GM19240 (cell line): ENCODE results near the gene TBC1D9.

Experiments used
- DNase-seq: peaks from one replicate; pipeline ENCODE4 v3.0.0; 2011; ENCODE audit warnings: low spot score; ENCODE audit not compliant: insufficient read length

Gene TBC1D9

DNA sequence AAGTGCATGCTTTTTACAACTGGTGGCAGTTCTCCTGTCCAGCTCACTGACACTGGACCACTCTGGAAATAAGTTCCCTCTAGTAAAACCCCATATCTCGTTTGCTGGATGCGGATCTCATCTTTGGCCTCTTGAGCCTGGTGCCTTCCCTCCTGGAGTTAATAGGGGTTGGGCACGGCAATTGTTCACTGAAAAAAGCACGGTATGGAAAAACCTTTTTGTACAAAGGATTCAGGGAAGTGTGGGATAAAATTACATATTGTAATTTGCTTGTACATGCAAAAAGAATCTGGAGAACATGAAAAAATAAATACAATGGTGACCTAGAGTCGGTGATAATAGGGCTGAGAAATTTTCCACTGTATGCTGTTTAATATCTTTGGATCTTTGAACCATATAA lies 30.6 kb downstream of the TBC1D9 start:
- no peak for DNase-seq

DNA sequence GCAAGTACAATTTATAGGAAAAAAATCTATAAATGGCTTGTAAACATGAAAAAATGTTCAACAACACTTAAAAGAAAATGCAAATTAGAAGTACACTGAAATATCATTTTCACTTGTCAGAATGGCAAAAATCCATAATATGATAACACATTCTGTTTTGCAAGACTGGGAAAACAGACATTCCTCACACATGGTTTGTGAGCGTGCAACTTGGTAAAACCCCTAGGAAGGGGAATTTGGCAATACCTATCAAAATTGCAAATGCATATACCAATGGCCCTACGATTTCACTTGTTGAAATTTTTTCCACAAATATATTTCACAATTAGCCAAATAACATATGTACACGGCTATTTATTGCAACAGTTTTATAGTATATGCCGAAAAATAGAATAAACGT lies 31.4 kb downstream of the TBC1D9 start:
- DNase-seq, result no peak

DNA sequence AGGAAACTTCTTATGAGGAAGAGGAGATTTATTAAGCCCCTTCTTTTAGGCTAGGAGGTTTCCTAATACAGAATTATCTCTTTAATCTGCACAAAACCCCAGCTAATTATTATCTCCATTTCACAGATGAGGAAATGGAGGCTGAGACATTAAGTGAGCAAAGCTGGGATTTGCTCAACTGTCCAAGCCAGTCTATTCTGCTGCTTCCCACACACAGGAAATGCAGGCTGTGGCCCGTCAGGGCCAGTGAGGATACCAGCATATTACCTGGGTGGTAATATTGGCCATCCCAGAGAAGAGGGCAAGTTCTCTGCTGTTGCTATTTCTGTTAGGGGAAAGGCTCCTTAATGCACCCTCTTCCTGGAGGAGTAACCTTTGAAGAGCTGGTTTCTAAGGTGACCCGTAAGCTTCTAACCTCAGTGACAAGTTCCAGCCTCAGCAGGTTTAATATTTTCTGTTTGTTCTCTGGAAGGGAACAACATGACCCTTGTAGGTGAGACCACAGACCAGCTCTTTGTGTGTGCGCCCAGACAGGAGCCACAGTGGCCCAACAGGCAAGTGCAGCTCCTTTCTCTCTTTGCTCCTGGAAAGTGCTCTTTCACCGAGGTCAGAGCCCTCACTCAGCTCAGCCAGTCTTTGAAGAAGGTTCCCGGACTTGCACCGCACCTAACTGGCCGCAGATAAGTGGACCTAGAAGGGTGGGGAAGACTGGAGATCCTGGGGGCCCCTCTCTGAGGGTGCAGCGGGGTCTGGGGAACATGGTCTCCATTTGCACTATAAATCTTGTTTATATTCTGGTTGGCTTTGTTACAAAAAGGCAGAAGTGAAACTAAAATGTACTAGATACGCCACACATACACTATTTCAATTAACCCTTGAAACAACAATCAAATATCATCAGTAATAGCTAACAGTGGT lies 35.5 kb downstream of the TBC1D9 start:
- no peak for DNase-seq

DNA sequence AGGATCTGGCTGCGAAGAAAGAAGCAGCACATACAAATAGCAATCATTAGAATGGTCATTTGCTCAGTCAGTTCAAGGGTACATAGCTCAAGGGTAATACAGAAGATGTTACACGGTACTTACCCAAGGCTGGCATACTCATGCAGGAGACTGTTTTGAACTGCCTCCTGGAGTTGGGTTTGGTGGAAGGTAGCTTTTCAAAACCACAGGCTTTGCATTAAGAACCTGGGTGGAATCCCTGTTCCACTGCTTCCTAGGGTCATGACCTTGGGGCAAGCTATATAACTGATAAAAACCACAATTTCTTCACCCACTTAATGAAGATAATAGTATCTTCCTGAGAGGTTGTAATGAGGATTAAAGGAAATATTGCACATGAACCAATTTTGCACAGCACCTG lies 36.5 kb downstream of the TBC1D9 start:
- no peak for DNase-seq

DNA sequence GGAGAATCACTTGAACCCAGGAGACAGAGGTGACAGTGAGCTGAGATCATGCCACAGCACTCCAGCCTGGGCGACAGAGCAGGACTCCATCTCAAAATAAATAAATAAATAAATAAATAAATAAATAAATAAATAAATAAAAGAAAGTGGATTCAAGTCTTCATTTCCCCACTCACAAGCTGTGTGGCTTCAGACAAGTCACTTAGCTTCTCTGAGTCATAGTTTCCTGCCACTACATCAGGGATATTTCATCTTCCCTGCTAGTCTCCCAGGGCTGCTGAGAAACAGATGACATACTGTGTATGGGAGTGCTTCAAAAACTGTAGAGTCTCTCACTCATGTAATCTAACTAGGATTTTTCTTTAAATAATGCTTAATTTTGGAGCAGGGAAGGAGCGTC lies 37.2 kb downstream of the TBC1D9 start:
- no peak for DNase-seq

DNA sequence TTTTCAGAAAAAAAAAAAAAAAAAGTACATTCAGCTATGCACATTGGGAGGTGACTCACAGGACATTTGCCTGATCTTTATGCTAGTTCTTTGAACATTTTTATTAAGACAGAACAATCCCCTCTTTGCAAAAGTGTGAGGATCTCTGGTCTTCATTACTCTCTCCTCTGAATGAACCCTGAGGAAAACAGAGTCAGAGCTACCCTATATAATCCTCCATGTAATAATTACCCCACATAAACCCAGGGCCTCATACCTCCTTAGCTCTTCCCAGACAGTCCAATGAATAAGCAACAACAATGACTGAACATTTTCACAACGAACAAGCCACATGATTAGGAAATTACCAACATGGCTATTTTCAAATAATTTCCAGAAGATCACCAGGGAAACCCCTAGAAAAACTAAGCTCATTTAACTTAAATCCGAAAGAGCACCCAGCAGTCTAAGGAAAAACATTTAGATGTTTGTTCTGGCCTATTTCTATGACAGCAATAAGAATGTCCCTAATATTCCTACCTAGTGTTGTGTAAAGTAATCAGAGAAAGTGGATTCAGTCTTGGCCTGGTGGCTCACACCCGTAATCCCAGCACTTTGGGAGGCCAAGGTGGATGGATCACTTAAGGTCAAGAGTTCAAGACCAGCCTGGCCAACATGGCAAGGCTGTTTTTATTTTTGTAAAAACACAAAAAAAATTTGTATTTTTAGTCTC lies 37.8 kb downstream of the TBC1D9 start:
- no peak for DNase-seq

DNA sequence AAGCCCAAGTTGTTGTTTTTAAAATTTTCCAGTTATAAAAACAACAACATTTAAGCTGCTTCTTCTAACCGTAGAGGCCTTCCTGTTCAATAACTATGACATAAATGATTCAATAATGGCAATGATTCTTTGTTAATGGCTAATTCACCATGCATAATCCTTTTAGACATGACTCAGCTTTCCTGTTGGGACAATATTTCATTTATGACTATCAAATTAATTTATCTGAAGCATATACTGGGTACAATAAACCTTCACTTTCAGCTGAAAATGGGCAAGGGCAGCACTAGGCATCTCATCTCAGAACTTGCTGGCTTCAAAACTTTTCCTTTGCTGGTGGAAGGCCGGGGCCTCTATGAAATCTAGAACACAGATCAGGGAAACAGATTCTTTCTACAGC lies 38.9 kb downstream of the TBC1D9 start:
- no peak for DNase-seq

DNA sequence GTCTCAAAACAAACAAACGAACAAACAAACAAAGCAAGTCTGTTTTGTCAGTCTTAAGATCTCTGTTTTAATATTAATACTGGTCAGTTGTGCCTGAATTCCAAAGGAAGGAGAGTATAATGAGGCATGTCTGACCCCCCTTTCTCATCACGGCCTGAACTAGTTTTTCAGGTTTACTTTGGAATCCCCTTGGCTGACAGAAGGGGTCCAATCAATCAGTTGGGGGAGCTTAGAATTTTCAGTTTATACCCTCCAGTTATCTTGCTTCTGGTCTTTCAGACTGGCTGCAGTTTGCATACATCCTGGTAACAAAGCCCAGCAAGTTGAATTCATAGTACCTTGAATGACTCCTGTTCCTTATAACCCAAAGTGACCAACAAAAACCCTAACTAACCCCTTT lies 41.1 kb downstream of the TBC1D9 start:
- no peak for DNase-seq

DNA sequence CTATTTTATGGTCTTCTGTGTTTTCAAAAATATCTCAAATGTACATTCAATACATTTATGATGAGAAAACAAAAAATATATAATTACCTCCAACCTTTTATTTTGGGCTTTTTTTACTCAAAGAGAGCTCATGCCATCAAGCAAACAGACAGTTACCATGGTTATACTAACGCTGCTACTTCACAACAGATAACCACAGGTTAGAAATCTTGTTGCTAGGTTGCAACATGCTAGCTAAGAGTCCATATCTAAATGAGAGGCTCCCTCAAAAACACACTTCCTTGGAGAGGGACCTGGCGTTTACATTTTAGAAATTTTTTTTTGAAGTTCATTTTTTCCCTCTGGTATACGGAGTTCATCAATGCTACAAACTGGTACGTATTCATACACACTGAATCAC lies 44.3 kb downstream of the TBC1D9 start:
- no peak for DNase-seq

DNA sequence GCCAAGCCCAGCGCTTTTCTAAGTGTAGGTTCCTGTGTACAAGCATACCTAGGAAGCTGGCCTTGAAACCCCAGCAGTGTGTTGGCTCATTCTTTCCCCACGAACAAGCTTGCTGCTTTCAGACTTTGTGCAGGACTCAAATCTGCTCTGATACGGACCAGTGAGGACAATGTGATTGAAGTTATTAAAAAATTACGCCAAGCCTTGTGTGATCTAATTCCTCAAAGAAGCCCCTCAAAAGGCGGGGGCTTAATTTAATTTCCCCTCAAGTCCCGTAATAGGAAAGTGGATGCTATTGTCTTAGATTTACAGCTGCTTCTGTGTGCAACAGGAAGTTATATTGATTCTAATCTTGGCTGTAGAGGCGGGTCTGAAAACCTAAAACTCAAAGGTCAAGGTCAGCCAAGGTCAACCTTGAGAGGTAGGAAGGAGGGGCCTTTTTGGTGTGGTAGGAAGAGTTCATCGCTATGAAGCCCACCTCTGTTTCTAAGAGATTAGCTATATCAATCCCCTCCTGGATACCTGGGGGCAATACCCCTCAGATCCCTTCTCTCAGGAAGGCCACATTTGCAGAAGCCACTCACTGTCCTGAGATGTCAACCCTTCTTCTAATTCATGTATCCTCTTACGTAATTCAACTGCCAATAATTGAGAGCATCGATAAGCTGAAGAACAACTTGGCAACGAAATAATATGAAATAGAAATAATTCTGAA lies 45.1 kb downstream of the TBC1D9 start:
- no peak for DNase-seq

DNA sequence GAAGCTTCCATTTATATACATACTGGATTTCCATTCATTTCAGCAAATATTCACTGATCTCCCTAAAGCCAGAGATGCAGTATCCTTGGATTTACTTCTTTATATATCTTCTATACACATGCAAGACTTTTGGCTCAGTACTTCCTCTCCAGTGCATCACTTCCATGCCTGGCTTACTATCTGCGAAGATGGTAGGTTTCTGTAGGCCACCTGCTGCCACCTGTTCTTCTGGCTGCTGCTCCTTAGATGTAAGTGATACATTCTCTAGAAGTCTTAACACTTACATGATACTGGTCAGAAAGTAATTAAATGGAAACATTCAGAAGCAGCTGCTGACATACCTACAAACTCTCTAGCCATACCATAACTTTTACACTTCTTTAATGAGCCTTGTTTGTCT lies 48.9 kb downstream of the TBC1D9 start:
- no peak for DNase-seq

DNA sequence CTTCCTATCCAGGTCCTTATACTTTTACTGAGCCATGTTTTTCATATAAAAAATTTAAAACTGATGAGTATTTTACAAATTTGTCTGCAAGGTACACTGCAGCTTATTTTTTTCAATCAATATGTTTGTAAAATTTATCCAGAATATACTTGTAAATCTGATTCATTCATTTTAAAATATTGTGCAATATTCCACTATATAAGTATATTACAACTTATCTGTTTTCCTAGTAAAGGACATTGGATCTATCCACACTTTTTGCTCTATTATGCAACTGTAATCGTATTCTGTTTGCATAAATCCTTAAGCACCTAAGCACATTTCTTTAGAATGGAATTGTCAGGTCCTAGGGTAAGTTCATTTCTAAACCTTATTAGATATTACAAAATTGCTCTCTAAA lies 49.5 kb downstream of the TBC1D9 start:
- no peak for DNase-seq

DNA sequence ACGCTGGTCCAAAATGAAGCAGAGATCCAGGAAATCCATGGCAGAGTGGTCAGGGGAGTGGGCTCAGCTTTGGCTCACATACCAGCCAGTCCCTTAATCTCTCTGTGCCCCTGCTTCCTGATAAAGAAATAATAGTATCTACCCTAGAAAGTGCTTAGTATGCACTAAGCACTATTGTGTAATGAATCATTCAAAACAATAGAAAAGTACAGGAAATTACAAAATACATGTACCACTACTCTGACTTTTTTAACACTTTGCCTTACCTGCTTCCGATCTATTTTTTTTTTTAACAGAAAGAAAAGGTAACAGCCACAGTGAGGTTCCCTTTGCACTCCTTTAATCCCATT lies 49.9 kb downstream of the TBC1D9 start:
- no peak for DNase-seq

DNA sequence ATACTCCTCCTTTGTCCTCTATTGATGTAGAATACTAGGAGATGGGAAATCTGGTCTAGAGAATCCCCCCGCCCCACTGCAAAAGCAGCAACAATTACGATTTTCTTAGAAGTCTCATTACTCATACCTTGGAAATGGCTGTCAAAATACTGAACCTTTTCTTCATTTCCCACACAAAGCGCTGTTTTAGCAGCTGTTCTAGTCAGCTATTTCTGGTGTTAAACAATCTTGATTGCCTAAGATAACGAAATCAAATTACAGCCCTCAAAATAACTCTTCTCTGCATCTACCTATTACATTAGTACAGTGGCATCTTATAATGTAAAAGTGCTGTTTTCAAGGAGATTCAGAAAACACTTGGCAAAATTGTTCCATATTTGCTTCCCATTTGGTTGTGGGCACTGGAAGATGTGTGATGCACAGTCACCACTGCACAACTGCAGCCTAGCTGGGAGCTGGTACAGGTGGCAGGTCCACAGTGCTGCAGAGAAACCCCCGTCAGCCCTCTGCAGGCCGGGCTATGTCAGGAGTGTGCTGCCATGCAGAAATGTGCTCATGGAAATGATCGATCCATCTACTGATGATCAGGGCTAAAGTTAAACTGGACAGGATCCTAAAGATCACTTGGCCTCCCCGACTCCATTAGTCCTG lies 50.4 kb downstream of the TBC1D9 start:
- DNase-seq, result no peak

DNA sequence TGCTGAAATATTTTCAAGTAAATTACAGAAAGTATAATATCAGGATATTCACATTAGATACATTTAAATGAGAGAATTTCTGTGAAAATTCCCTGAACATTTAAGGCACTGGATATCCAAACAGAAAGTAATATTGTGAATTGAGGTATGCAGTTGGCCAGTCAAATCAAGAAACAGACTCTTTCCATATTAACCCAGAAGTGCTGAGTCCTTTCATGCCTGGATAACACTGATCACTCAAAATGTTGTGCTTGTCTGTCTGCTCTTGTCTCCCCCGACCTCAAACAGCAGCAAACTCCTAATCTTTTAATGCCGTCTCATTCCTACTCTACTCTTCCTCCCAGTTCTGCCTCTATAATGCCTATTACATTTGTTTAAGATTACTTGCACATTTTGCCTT lies 51.2 kb downstream of the TBC1D9 start:
- DNase-seq, result no peak

DNA sequence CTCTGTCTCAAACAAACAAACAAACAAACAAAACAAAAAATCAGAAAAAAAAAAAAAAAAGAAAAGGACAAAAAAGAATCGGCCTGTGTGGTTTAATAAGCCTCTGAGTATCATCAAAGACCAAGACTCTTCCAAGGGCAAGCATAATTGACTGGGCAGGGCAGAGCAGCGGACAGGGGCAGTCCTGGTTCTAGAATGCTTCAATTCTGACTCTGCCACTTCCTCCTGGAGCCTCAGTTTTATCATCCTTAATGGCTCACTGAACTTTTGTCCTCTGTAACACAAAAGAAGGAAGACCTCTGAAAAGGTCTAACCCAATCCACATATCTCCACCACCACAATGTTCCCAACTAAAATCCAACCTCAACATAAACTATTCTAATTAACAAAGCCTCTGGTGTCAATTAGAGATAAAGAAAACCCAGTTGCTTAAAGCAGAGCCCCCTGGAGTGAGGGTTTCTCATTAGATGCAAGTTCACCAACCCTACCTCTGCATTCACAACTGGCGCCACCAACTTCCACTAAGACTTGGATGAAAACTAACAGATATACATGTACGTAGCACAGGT lies 51.7 kb downstream of the TBC1D9 start:
- DNase-seq, result no peak

DNA sequence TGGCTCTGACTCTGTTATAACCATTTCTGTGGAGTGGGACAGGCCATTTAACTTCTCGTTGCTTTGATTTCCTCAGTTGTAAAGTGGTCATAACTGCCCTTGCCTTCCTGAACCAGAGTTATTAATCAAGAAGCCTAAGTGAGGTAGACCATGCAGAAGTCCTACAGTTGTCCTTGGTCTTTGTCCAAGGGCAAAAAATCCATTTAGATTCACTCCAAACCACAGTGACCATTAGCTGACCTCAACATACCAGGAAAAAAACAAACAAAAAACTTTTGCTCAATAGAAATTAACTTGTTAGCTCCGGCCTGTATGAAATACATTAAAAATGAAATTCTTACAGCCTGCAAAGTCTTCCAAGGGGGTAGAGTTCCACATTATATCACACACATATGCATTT lies 52.7 kb downstream of the TBC1D9 start:
- DNase-seq, result no peak

DNA sequence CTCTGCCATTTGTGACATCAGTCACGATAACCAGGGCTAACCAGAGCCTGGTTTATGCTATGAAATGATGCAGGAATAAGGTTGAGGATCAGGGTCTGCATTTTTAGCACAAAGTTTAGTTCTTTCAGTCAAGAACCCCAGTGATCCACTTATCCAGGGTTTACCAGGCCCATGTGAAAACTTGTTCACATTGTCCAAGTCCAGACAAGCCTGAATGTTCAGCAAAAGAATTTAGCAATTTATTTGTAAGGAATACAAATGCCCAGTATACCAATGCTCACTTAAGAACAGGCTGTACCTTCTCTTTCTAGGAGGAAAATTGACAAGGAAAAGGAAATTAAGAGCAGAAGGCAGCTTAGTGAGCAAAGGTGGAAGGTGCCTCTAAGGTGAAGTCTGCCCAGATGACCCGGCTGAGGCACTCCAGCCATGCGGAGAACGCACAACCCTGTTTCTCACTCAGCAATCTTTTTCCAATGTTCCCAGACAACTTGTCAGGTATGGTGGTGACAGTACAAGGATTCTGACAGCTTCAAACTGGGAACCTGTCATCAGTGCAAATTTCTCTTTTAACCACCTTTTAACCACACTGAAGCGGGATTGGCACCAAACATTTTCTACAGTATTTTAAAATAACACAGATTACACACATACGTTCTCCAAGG lies 54.0 kb downstream of the TBC1D9 start:
- no peak for DNase-seq

DNA sequence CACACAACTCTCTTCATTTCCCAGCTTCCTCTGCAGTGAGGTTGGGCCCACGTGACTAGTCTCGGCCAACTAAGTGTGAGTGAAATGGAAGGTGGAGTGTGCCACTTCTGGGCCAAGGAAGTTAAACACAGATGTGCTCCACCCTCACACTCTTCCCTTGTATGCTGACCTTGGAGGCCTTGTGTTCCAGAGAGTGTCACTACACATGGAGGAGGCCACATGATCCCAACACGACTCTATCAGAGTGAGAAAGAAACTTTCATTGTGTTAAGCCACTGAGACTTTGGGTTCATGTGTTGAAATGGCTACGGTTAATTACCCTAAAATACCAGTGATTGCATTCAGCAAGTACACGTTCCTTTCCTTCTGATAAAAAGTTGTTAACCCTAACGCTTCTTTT lies 55.1 kb downstream of the TBC1D9 start:
- no peak for DNase-seq

DNA sequence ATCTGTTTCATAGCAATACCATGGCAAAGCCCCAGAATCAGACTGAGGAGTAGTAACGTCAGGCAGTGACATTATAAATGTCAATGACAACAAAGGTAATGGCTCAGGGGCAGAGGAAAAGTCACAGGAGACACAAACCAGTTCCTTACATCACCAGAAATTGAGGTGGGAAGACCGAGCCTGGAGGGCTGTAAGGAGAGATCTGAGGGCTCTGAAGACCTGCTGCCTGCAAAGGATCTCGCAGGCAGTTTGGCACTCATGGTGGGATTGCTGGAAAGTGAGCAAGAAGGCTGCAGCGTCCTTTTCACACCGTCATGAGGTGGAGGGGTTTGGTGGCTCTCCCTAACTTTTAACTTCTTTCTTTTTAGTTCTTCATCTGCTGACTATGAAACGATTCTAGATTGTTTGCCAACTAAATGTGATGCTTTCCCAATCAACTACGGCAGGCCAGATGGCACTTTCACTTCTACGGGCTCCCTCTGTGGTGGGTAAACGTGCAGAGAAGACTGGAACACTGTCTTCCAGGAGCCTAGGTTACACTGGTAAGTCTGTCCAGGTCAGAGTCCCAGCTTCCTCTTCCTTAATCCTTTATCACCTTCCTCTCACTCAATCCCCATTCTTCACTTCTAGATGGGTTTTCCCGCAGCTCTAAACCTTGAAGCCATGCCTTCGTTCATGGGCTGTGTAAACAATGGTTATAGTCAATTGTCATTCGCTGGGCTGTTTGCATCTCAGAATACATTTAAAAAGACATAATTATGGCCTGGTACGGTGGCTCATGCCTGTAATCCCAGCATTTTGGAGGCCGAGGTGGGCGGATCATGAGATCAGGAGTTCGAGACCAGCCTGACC lies 58.2 kb downstream of the TBC1D9 start:
- no peak for DNase-seq
